Skin of body (tissue), 2 donors: Measurements from ENCODE around the gene IGFLR1. TPM values are rescaled to one million over a fixed set of nuclear protein-coding genes. Genes with fewer than 3 reads are reported as not detected.
"Not testable (repeated sequence)": the region's sequence is repeated elsewhere in the genome, so short reads cannot be mapped to it uniquely, and the experiment has no call there.

Experiments
- DNase-seq: peaks from one replicate; lab custom pipeline; 2025; lab: John Stamatoyannopoulos, UW
- total RNA-seq: library from RNA; depleted of rRNA; stranded (reverse); fragments of >200 nt; gene quantifications from one replicate; pipeline ENCODE4 v1.2.3, GENCODE V29; 2014

IGFLR1 gene
- total RNA-seq, 1 donor from 2014 or later: 1.2 TPM

GRCh38 chr19:35712567-35713505, 29.4 kb downstream of the IGFLR1 start:
- no peak for DNase-seq

GRCh38 chr19:35710784-35711723, 31.2 kb downstream of the IGFLR1 start:
- no peak for DNase-seq

GRCh38 chr19:35708391-35708790, 33.9 kb downstream of the IGFLR1 start:
- DNase-seq: no peak

GRCh38 chr19:35704218-35704617, 38.0 kb downstream of the IGFLR1 start, which contains the start of gene ZBTB32:
TSS of gene ZBTB32 (plus strand) at chr19:35704558. CDS start at chr19:35714627, 10,069 bp downstream.
- no peak for DNase-seq

GRCh38 chr19:35703343-35703742, 38.9 kb downstream of the IGFLR1 start:
- DNase-seq: no peak

- DNase-seq: peak; percentile 95
Observed at GRCh38 chr19:35702223-35703012, 39.8 kb downstream of the IGFLR1 start.

- DNase-seq: no peak
Observed at GRCh38 chr19:35696835-35697234, 45.4 kb downstream of the IGFLR1 start.

- no peak for DNase-seq
Observed at GRCh38 chr19:35695895-35696422, 46.3 kb downstream of the IGFLR1 start.

- DNase-seq: peak; percentile 45
Observed at GRCh38 chr19:35693835-35694599, 48.2 kb downstream of the IGFLR1 start.

GRCh38 chr19:35693422-35693821, 48.8 kb downstream of the IGFLR1 start:
- no peak for DNase-seq

GRCh38 chr19:35692010-35692409, 50.2 kb downstream of the IGFLR1 start:
- no peak for DNase-seq

GRCh38 chr19:35691106-35691505, 51.1 kb downstream of the IGFLR1 start:
- not testable (repeated sequence) for DNase-seq

- DNase-seq: no peak
Observed at GRCh38 chr19:35689836-35690235, 52.4 kb downstream of the IGFLR1 start.

Other genes starting within 250 kb of the IGFLR1 start
- 456 TPM for gene DMKN, start 228.8 kb downstream of the IGFLR1 start, total RNA-seq
- gene SBSN, start 214.1 kb downstream of the IGFLR1 start, total RNA-seq: 197 TPM
- gene GAPDHS, start 209.0 kb downstream of the IGFLR1 start, total RNA-seq: 0.20 TPM
- 41.2 TPM for gene TMEM147, start 196.8 kb downstream of the IGFLR1 start, total RNA-seq
- not detected for gene ATP4A, start 178.8 kb downstream of the IGFLR1 start, total RNA-seq
- not detected for gene PMIS2, start 156.3 kb downstream of the IGFLR1 start, total RNA-seq
- 6.9 TPM for gene HAUS5, start 129.7 kb downstream of the IGFLR1 start, total RNA-seq
- gene RBM42, start 113.4 kb downstream of the IGFLR1 start, total RNA-seq: 21.8 TPM
- 0.79 TPM for gene ETV2, start 100.7 kb downstream of the IGFLR1 start, total RNA-seq
- 238 TPM for gene COX6B1, start 94.1 kb downstream of the IGFLR1 start, total RNA-seq
- 0.49 TPM for gene UPK1A, start 75.9 kb downstream of the IGFLR1 start, total RNA-seq
- gene ZBTB32, start 37.9 kb downstream of the IGFLR1 start, total RNA-seq: not detected
- gene KMT2B, start 24.4 kb downstream of the IGFLR1 start, total RNA-seq: 11.8 TPM
- gene U2AF1L4, start 3.0 kb upstream of the IGFLR1 start, total RNA-seq: 5.9 TPM
- 10.1 TPM for gene PSENEN, start 3.2 kb upstream of the IGFLR1 start, total RNA-seq
- 4.2 TPM for gene LIN37, start 6.1 kb upstream of the IGFLR1 start, total RNA-seq
- gene HSPB6, start 14.6 kb upstream of the IGFLR1 start, total RNA-seq: 18.4 TPM
- gene PROSER3, start 15.7 kb upstream of the IGFLR1 start, total RNA-seq: 4.5 TPM
- 5.1 TPM for gene ARHGAP33, start 33.1 kb upstream of the IGFLR1 start, total RNA-seq
- not detected for gene PRODH2, start 70.4 kb upstream of the IGFLR1 start, total RNA-seq
- not detected for gene NPHS1, start 110.1 kb upstream of the IGFLR1 start, total RNA-seq
- 0.10 TPM for gene KIRREL2, start 114.5 kb upstream of the IGFLR1 start, total RNA-seq
- gene APLP1, start 126.1 kb upstream of the IGFLR1 start, total RNA-seq: 3.0 TPM
- 12.0 TPM for gene NFKBID, start 158.1 kb upstream of the IGFLR1 start, total RNA-seq
- 2.7 TPM for gene HCST, start 160.1 kb upstream of the IGFLR1 start, total RNA-seq
- 14.1 TPM for gene TYROBP, start 165.8 kb upstream of the IGFLR1 start, total RNA-seq
- gene LRFN3, start 193.9 kb upstream of the IGFLR1 start, total RNA-seq: 2.8 TPM